Jurkat, Clone E6-1 (cell line): ENCODE results near the gene DIP2B.
"Not testable (repeated sequence)": the region's sequence is repeated elsewhere in the genome, so short reads cannot be mapped to it uniquely, and the experiment has no call there.

Source experiments
- DNase-seq: peaks from one replicate; pipeline ENCODE4 v3.0.0-alpha.2; 2011; ENCODE audit warnings: low read depth, low spot score
- H3K4me3 ChIP-seq: 2 replicates; pipeline ENCODE4 v1.5.1; 2011; ENCODE audit warnings: mild to moderate bottlenecking, low read length, control low read depth, moderate library complexity

The DIP2B gene

DNA sequence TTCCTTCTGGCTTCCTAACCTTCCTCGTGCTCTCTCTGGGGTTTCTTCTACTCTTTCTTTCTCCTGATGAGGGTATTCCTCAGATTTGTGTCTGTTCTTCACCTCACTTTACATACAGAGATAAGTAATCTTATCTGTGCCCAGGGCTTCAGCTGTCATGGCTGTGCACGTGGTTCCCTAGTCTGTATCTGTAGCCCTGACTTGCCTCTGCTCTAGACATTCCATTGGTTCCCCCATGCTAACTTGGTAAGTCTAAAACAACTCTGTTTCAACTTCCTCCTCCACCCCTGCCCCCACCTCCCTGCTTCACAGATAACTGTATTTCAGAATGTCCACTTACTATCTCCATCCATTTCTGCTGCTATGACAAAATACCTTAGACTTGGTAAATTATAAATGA is 10.8 kb downstream of the DIP2B start:
- no peak overlapping the region for H3K4me3 ChIP-seq
- no peak for DNase-seq

DNA sequence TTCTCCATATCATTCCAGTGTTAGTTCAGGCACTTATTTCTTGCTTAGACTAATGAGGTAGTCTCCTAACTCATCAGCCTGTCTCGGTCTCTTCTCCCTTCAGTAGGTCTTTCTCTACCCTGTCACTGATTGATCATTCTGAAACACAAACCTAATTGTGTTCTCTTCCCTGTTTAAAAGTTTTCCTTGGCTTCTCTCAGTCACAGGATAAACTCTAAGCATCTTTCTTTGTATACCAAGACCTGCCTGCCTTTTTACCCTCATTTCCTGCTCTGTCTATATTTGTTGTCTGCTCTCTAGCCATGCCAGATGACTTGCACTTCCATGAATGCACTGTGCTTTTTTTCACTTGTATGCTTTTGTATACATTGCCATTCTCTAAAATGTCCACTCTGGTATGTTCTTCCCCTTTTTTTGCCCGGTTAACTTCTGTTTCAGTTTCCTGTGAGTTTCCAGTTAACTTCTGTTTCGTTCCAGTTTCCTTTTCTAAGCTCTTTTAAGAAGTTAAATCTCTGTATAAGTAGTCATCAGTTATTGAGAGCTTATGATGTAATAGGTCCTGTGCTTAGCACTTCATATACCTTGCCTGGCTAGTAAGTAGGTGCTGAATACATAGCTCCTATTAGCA is 12.8 kb downstream of the DIP2B start:
- no peak for DNase-seq

DNA sequence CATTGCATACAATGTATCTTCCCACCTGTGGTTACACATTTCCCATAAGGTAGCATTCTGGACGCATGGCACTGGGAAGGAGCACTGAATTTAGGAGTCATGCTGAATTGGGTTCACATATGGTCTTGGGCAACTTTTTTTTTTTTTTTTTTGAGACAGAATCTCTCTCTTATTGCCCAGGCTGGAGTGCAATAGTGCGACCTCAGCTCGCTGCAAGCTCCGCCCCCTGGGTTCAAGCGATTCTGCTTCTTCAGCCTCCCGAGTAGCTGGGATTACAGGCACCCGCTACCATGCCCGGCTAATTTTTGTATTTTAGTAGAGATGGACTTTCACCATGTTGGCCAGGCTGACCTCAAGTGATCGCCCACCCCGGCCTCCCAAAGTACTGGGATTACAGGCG is 13.3 kb downstream of the DIP2B start:
- H3K4me3 ChIP-seq, result no peak overlapping the region
- DNase-seq, result no peak

More for the DNA sequence above, 12.8 kb downstream of the DIP2B start:
- no peak overlapping the region for H3K4me3 ChIP-seq

DNA sequence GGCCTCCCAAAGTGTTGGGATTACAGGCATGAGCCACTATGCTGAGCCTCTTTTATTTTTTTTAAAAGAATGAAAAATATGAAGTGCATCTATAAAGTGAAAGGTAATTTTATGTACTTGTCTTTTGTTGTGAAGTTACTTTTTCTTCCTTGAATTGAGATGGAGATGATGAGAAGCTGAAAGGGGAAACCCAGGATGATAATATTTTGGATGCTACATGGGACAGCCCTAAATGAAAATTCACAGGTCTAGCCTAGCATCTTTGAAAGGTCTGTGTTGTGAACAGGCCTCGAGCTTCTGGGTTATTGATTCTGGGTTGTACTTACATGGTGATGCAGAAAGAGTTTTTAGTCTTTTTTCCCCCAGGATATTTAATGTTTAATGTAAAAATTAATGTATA is 14.6 kb downstream of the DIP2B start:
- DNase-seq, result no peak

DNA sequence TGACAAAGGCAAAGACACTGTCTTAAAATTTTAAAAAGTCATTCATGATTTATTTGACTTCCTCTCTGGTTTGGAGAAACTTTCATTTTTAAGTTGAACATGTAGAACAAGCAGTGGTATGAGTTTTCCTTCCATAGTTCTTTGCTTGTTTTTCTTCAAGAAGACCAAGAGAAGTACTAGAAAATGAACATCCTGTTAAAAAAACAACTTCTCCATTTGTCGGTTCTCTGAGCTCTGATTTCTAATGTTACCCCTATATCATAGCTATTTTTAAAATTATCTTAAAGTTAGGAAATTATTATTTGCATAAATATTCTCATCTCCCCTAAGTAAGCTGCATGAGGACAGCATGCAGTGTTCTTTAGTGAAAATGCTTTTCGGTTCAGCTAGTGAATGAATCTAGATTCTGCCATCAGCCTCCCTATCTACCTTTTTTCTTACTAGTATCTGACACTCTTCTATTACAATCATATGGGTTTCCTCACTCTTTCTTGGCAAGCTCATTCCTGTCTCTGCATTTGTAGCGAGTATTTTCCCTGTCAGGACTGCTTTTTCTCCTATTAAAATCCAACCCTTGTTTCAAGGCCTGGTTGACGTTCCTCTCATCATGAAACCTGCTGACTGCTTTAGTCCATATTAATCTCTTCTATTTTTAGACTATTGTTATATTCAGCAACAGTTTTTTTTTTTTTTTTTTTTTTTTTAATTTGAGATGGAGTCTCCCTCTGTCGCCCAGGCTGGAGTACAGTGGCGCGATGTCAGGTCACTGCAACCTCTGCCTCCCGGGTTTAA is 15.8 kb downstream of the DIP2B start:
- no peak overlapping the region for H3K4me3 ChIP-seq
- no peak for DNase-seq

More for the DNA sequence above, 14.6 kb downstream of the DIP2B start:
- H3K4me3 ChIP-seq, result no peak overlapping the region

DNA sequence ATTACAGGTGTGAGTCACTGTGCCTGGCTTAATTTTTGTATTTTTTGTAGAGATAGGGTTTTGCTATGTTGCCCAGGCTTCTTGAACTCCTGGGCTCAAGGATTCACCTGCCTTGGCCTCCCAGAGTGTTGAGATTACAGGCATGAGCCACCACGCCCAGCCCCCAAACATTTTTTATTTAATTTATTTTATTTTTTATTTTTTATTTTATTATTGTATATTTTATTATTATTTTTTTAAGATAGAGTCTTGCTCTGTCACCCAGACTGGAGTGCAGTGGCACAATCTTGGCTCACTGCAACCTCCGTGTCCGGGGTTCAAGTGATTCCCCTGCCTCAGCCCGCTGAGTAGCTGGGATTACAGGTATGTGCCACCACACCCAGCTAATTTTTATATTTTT is 17.0 kb downstream of the DIP2B start:
- not testable (repeated sequence) for DNase-seq, H3K4me3 ChIP-seq

DNA sequence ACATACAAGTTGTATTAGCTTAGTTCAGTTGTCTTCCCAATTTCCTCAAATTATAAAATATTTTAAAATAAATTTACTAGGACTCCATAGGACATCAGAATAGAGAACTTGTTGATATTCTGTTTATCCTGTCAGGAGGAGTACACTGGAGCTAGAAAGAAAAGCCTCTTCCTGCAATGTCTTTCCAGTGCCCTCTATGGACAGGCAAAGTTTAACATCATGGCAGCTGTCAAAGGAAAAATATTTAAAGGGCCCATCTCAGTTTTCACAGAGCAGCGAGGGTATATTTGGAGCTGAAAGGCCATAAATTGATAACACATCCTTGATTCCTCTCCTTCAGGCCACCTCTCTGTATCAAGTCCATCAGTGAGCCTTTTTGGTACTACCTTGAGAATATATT is 19.0 kb downstream of the DIP2B start:
- no peak for DNase-seq
- no peak overlapping the region for H3K4me3 ChIP-seq

DNA sequence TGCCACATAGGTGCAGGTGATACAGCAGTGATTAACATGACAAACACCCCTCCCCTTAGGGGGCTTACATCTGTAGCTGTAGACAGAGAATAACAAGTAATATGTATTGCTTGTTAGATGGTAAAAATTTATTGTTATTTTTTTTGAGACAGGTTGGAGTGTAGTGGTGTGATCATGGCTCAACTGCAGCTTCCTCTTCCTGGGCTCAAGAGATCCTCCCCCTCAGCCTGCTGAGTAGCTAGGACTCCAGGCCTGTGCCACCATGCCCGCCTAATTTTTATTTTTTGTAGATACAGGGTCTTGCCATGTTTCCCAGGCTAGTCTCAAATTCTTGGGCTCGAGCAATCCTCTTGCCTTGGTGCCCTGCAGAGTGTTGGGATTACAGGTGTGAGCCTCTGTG is 19.8 kb downstream of the DIP2B start:
- no peak overlapping the region for H3K4me3 ChIP-seq
- no peak for DNase-seq

DNA sequence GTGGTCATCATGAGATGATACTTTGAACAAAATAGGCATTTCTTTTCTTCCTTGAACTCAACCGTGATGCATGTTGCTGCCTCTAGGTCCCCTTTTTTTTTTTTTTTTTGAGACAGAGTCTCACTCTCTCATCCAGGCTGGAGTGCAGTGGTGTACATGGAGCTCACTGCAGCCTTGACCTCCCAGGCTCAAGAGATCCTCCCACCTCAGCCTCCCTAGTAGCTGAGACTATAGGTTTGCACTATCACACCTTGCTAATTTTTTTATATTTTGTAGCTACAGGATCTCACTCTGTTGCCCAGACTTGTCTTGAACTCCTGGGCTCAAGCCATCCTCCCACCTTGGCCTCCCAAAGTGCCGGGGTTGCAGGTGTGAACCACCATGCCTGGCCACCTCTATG is 20.6 kb downstream of the DIP2B start:
- H3K4me3 ChIP-seq, result no peak overlapping the region
- no peak for DNase-seq

DNA sequence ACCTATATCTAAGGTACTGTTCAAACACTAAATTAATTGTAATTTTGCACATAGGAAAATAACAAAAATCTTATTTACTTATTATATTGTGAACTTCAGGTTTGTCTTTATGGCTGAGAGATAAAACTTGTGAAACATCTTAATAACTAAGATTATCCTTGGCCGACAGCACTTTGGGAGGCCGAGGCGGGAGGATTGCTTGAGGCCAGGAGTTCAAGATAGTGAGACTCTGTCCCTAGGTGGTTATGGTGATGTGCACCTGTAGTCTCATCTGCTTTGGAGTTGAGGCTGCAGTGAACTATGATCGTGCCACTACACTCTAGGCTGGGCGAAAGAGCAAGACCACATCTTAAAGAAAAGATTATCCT is 22.6 kb downstream of the DIP2B start:
- no peak for DNase-seq
- H3K4me3 ChIP-seq, result no peak overlapping the region

DNA sequence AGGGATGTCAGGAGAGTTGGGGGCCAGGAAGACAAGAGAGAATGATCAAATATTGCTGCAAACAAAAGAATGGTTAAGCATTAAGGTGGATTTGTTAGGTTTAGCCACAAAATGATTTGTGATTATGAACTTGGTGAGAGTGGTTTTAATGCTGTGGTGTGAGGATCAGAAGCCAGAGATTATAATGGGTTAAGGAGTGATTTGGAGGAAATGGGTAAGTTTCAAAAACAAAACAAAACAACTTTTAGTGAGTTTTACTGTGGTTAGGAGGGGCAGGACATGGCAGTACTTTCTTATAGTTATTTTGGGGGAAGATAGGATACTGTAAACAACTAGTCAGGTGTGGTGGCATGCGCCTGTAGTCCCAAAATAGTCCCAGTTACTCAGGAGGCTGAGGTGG is 24.0 kb downstream of the DIP2B start:
- no peak for DNase-seq
- no peak overlapping the region for H3K4me3 ChIP-seq

DNA sequence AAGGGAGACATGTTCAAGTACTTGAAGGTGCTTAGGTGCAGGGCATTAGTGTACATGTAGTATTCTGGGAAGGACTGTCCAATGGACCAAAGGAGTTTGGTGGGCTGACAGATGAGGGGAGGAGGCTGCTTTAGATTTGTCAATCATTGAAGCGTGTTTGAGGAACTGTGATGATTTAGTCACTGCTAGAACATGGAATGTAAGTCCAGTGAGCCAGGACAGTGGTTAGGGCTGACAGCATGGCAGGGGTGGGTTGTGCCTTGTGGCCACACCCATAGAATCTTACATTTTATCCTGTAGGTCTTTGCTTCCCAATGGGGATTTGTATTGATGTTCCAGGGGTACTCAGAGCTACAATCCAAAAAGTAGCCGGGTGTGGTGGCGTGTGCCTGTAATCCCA is 24.6 kb downstream of the DIP2B start:
- no peak overlapping the region for H3K4me3 ChIP-seq
- no peak for DNase-seq

DNA sequence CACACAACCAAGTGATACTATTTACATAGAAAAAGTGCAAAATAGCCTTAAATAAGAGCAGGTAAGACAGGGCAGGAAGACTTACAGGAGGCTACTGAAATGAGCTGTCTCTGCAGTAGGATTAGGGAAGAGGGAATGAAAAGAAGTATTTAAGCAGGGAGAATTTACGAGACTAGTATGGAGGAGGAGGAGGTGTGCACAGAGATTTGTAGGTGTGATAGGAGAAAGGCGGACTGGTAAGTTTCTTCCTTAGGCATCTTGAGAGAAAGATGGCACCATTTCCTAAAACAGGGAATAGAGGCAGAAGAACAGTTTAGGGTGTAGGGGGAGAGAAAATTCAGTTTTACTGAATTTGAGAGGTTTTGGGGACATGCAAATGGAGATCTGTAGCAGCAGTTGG is 25.7 kb downstream of the DIP2B start:
- no peak overlapping the region for H3K4me3 ChIP-seq
- DNase-seq, result no peak

DNA sequence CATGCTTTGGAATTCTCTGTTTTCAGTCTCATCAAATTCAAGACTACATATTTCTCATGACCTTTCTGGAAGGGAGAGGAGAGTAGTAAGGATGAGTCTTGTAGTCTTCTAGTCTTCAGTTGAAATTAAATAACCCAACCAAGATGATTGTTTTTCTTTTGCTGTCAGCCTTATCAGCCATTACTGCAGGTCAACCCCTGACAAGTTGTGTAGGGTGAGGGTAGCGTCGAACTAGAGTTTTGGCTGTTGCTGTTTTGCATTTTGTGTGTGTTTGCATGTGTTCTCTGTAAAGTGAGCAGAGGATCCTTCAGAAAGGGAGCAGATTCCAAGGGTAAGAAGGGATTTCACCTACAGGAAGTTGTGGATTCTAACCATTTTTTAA is 28.4 kb downstream of the DIP2B start:
- no peak for DNase-seq
- H3K4me3 ChIP-seq, result no peak overlapping the region

DNA sequence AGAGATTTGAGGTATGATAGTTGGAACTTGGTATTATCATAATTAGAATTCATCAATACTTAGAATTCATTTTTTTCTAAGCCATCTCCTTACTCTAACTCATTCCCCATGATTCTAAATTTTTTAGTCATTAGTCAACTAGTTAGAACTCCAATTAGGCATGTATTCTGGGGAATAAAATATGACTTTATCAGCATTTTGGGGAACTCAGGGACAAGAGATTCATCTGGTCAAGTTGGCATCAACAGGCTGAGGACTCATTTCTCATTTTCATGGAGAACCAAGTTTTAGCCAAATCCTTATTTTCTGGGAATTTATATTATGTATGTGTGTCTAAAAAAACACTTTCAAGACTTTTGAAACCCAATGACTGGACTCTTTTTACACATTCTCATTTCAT is 29.2 kb downstream of the DIP2B start:
- no peak for DNase-seq
- no peak overlapping the region for H3K4me3 ChIP-seq

DNA sequence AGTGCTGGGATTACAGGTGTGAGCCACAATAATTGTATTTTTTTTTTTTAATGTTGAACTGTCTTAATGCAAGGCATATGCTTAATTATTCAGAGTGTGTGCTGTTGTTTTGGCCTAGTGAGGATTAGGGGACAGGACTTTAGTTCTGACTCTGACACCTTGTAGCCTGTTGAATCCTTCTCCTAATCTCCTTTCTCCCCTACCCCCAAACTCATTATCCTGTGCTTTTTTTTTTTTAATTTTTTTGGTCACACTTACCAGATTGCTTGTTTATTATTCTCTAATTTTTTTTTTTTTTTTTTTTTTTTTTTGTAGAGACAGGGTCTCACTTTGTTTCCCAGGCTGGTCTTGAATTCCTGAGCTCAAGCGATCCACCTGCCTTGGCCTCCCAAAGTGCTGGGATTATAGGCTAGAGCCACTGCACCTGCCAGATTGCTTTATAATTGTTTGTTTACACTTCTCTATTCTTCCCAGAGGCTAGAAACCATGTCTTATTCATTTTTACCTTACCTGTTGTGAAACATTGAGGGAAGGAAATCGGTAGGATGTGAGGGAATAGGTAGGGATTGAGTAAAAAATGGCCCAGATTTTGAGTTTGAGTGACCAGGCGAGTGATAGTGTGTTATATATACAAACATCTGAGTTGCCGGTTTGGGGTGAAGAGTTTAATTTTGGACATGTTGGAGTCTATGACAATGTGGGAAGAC is 32.2 kb downstream of the DIP2B start:
- no peak overlapping the region for H3K4me3 ChIP-seq
- no peak for DNase-seq

DNA sequence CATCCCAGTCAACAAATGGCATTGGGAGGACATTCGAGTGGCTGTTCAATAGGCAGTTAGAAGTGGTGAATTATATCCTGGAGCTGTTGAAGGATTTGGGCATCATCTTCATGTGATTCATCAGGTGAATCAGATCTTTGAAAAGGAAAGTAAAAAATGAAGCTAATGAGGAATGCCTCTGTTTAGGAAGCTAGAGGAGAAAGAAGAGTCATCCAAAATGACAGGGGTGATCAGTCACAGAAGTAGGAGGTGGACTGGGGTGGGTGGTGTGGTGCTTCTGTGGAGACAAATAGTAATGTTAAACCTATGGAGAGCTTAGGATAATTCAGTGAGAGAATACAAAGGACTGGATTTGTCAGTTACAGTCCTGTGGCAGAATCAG is 32.7 kb downstream of the DIP2B start:
- no peak for DNase-seq

DNA sequence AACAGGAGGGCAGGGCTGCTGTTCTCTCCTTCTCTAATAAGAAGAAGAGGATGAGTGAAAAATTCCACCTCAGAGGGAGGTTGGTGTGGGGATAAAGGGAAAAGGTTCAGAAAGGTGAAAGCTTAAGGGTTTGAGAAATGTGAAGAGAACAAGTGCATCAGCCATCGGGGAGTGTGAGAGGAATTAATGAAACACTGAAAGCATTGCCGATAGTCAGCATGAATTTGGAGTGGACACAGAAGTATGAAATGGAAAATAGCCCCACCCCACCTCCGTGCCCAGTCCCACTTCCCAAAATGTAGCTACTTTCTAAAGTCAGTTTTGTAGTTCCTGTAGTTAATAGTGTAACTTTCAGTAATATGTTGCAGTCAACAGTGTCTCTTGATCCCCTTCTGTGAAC is 33.4 kb downstream of the DIP2B start:
- no peak overlapping the region for H3K4me3 ChIP-seq
- no peak for DNase-seq

More for the DNA sequence above, 32.7 kb downstream of the DIP2B start:
- no peak overlapping the region for H3K4me3 ChIP-seq

DNA sequence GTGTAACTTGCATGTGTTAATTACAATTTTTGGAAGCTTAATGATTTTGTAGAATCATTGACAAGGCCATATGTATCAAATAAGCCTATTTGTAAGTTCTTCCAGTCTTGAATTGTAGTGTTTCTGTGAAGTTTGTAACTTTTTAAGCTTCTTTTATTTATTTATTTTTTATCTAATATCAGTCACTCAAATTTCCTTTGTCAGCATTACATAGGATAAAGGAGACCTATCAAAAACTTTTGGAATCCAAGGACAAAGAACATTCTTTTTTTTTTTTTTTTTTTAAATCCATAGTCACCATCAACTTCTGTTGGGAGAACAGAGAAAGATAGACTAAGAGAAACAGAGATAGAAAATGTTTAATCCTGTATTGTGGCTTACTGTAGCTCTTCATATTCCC is 36.4 kb downstream of the DIP2B start:
- DNase-seq, result no peak
- H3K4me3 ChIP-seq, result no peak overlapping the region

DNA sequence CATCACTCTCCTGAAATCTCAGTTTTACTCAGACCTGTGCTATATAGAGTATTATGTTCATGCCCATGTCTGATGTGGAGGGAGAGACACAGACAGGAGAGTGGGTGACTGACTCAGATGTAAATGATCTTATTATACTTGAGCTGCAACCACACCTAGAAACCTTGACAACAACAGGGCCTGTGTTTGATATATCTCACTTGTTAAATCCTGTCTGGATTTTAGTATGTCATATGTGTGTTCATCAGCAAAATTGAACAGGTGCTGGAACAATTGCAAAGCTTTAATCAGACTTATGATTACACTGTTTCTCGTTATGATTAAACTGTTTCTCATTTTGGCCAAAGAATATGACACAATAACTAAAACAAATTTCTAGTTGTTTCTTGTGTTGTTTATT is 37.7 kb downstream of the DIP2B start:
- no peak overlapping the region for H3K4me3 ChIP-seq
- DNase-seq, result no peak

DNA sequence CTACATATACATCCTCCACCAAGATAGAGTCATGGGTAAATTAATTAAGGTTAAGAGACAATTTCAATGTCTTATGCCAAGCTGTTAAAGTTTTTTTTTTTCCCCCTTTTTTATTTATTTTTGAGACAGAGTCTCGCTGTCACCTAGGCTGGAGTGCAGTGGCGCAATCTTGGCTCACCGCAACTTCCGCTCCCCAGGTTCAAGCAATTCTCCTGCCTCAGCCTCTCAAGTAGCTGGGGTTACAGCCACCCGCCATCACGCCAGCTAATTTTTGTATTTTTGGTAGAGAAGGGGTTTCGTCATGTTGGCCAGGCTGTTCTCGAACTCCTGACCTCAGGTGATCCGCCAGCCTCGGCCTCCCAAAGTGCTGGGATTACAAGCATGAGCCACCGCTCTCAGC is 38.4 kb downstream of the DIP2B start:
- H3K4me3 ChIP-seq, DNase-seq: not testable (repeated sequence)
